22Rv1 (cell line): ENCODE results near the gene RSRC2.
"Not testable (repeated sequence)": the region's sequence is repeated elsewhere in the genome, so short reads cannot be mapped to it uniquely, and the experiment has no call there.

Experiments used
- H3K27ac ChIP-seq: fragments of 450-650 bp; 2 replicates; pipeline ENCODE4 v1.5.1; 2017
- ZFX ChIP-seq: fragments of 450-650 bp; IDR thresholded peaks from 2 replicates; pipeline ENCODE4 v1.6.1; 2017; ENCODE audit warnings: antibody characterized with exemption, borderline replicate concordance
- TF ChIP-seq, protein P1 (sequence below): fragments of 450-650 bp; IDR thresholded peaks from 2 replicates; pipeline ENCODE4 v1.5.1; 2017; ENCODE audit warnings: mild to moderate bottlenecking

Gene RSRC2

GRCh38 chr12:122517877-122518276 is 8.9 kb downstream of the RSRC2 start:
- TF ChIP-seq, protein P1, sequence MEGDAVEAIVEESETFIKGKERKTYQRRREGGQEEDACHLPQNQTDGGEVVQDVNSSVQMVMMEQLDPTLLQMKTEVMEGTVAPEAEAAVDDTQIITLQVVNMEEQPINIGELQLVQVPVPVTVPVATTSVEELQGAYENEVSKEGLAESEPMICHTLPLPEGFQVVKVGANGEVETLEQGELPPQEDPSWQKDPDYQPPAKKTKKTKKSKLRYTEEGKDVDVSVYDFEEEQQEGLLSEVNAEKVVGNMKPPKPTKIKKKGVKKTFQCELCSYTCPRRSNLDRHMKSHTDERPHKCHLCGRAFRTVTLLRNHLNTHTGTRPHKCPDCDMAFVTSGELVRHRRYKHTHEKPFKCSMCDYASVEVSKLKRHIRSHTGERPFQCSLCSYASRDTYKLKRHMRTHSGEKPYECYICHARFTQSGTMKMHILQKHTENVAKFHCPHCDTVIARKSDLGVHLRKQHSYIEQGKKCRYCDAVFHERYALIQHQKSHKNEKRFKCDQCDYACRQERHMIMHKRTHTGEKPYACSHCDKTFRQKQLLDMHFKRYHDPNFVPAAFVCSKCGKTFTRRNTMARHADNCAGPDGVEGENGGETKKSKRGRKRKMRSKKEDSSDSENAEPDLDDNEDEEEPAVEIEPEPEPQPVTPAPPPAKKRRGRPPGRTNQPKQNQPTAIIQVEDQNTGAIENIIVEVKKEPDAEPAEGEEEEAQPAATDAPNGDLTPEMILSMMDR = no peak
- no peak for TF ChIP-seq ZFX
- H3K27ac ChIP-seq = no peak overlapping the region

DNA sequence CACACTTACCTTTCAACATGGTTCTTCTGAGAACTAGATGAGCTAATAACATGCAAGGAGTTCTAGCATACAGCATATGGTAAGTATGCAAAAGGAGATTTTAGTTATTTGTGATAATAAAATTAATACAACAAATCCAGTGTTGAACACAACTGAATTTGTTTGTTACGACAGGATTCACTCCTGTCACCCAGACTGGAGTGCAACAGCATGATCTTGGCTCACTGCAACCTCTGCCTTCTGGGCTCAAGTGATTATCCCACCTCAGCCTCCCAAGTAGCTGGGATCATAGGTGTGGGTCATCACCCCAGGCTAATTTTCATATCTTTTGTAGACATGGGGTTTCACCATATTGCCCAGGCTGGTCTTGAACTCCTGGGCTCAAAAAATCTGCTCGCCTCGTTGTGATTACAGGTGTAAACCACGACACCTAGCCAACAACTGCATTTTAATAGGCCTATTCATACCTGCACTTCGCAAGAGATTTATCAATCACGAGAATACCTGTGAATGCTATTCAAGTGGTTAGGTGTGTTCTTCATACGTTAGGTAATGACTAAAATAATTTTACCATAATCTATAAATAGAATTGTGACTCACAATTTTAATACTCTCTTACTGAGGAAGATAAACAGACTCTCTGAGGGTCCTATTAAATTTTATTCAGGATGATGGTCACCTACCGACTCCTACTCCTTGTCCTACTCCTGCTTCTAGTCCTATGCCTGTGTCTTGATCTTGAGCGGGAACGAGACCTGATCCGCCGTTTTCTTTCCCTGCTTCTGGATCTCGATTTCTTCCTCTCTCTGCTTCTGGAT is 10.0 kb downstream of the RSRC2 start:
- H3K27ac ChIP-seq = no peak overlapping the region
- no peak for TF ChIP-seq ZFX
- TF ChIP-seq, protein P1 = no peak

GRCh38 chr12:122515275-122515674 is 11.5 kb downstream of the RSRC2 start:
- H3K27ac ChIP-seq = no peak overlapping the region
- TF ChIP-seq ZFX = no peak
- TF ChIP-seq, protein P1 = no peak

DNA sequence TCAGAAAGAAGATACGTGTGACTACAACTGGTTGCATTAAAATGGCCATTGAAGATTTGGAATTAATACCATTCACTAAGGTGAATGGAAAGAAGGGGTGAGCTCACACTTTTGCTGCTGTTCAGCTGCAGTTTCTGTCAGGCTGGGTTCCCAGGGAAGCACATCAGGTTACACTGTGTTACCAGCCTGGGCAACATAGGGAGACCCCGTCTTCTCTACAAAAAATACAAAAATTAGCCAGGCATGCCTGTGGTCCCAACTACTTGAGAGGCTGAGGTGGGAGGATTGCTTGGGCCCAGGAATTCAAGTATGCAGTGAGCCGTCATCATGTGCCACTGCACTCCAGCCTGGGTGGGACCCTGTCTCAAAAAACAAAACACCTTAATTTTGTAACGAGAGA is 13.1 kb downstream of the RSRC2 start:
- TF ChIP-seq, protein P1 = no peak
- TF ChIP-seq ZFX = no peak
- H3K27ac ChIP-seq = no peak overlapping the region

DNA sequence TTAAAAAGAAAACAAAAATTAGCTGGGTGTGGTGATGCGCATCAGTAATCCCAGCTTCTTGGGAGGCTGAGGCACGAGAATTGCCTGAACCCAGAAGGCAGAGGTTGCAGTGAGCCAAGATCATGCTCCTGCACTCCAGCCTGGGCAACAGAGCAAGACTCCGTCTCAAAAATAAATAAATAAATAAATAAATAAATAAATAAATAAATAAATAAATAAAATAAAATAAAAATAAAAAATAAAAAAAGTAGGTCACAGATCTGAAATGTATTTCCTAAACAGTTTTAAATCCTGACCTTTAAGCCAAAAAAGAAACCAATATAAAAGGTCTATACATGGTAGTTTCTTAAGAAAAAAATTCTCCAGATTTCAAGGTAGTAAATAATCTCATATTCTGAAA is 13.7 kb downstream of the RSRC2 start:
- not testable (repeated sequence) for H3K27ac ChIP-seq

DNA sequence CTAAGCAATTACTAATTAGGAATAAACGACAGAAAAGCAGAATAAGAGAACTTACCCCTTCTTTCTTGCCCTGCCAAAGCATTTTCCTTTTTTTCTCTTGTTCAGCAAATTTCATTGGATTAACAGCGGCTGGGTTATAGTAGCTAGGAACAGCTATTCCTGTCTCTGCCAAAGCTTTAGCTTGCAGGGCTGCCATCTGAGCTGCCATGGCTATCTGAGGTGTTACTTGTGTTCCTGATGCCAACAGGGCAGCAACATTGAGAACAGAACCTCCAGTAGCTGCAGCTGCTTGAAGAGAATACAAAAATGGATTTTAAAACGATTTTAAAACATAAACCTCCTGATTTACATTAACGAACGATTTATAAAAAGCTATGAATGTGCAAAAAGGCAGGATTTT is 18.6 kb downstream of the RSRC2 start:
- no peak overlapping the region for H3K27ac ChIP-seq

GRCh38 chr12:122506393-122506938 is 20.3 kb downstream of the RSRC2 start:
- no peak for TF ChIP-seq ZFX
- TF ChIP-seq, protein P1 = no peak
- H3K27ac ChIP-seq = no peak overlapping the region

More for the DNA sequence above, 18.6 kb downstream of the RSRC2 start:
- TF ChIP-seq, protein P1 = no peak
